Esophagus squamous epithelium (tissue), 4 donors: ENCODE data around the gene ZNF398.

Experiments
- CTCF ChIP-seq, 6 experiments: fragments of 450-650 bp in 4 of 6; fragments of 200-600 bp in 2 of 6; sonication (generic) in 2 of 6; IDR thresholded peaks; one replicate each; pipeline ENCODE4 v1.5.1; 2016 to 2019; ENCODE audit warnings: antibody characterized with exemption in 6 of 6, mild to moderate bottlenecking in 4 of 6, moderate library complexity in 4 of 6
- POLR2A ChIP-seq, 4 donors: fragments of 450-650 bp; IDR thresholded peaks; one replicate each; pipeline ENCODE4 v1.6.1; 2017; ENCODE audit warnings: antibody characterized with exemption in 4 of 4, mild to moderate bottlenecking in 4 of 4, moderate library complexity in 3 of 4

- TF ChIP-seq POLR2A (IDR thresholded peaks at IDR 0.05) (no peak), CTCF (IDR thresholded peaks at IDR 0.05) (no peak)
Observed at GRCh38 chr7:149214020-149214720, 66.9 kb downstream of the ZNF398 start.
